HG02759 (cell line): Measurements from ENCODE around the gene SLC43A1.
"Not testable (repeated sequence)": the region's sequence is repeated elsewhere in the genome, so short reads cannot be mapped to it uniquely, and the experiment has no call there.

ENCODE experiments used
- ATAC-seq: cut with Tn5 transposase; IDR thresholded peaks from one replicate; pipeline ENCODE4 v1.9.1; 2021; ENCODE audit warnings: mild to moderate bottlenecking, moderate library complexity; ENCODE audit not compliant: unreplicated experiment

SLC43A1 gene

DNA sequence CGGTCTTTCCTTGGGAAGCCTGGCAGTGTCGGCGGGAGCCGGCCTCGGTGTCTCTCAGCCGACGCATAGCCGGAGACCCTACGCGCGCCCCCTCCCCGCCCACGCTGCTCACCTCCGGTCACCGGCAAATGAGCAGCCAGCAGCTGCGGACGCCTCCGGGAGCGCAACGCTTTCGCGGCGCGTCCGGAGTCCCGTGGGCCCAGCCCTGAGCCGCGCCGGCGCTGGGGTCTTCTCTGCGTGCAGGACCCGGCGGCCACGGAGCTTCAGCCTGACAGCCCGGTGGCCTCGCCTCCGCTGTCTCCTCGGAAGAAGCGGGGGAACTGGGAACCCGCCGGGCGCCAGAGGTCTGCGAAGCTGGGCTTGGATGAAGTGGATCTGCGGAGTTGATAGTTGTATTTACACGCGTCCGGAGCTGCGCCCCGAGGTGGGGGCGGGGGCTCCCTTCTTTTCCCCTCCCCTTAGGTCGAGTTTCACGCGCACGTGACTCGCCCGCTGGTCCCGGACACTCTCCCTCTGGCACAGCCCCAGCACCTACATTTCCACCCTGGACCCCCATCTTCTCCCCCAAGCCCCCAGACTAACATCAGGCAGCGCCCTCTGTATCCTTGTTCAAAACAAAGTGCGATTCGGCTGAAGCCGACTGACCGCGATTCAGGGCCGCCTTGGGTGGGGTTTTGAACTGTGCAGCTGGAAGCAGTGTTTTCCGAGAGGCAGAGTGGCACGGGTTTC is at the start of gene SLC43A1:
SLC43A1 (minus strand) TSS at position 371 of the 729 bp plus-strand sequence. CDS start 1,591 bp downstream, outside the sequence.
- peak; percentile 49 for ATAC-seq

DNA sequence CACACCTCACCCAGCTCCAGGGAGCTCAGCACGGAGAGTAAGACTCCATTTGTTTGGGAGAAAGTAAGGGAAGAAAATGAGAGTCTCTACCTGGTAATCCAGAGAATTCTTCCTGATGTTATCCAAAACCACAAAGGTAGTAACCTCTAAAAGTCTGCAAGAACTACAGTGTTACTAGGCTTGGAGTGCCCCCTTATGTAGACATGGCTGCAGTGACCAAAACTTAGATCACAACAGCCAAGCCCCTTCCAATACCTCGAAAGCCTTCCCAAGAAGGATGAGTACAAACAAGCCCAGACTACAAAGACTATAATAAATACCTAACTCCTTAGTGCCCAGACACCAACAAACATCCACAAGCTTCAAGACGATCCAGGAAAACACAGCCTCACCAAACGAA is 47.1 kb upstream of the SLC43A1 start:
- no peak for ATAC-seq

DNA sequence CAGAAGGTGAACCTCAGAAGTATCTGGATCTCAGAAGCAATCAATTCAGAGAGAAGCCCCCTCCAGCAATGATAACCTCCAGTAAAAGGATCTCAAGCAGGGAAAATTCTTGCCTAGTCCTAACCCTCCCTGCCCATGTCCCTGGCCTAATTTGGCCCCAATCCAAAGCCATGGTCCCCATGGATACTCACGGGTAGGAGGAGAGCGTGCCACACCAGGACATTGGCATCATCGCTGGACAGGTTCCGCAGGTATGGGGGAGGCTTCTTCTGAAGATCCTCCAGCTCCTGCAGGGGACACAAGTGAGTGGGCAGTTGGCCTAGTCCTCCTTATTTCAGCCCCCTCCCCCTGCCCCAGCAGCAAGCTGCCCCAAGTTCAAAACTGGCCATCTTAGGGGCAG is 44.6 kb upstream of the SLC43A1 start:
- ATAC-seq, result no peak

DNA sequence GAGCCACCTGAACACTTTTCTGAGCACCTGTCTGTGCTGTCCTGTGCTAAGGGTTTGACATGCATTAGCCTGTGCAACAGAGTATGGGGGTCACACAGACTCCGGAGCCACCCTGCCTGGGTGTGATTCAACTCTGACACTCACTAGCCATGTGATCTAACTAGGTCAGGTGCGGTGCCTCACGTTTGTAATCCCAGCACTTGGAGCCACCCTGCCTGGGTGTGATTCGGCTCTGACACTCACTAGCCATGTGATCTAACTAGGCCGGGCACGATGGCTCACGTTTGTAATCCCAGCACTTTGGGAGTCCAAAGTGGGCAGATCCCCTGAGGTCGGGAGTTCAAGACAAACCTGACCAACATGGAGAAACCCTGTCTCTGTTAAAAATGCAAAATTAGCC is 40.5 kb upstream of the SLC43A1 start:
- ATAC-seq, result no peak

DNA sequence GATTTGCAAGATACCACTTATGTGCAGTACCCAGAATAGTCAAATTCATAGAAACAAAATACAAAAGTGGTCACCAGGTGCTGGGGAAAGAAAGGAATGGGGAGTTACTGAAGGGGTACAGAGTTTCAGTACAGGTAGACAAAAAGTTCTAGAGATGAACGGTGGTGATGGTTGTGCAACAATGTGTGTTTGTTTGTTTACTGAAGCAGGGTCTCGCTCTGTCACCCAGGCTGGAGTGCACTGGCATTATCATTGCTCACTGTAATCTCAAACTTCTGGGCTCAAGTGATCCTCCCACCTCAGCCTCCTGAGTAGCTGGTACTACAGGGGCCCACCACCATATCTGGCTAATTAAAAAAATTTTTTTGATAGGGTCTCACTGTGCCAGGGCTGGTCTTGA is 39.9 kb upstream of the SLC43A1 start:
- no peak for ATAC-seq

DNA sequence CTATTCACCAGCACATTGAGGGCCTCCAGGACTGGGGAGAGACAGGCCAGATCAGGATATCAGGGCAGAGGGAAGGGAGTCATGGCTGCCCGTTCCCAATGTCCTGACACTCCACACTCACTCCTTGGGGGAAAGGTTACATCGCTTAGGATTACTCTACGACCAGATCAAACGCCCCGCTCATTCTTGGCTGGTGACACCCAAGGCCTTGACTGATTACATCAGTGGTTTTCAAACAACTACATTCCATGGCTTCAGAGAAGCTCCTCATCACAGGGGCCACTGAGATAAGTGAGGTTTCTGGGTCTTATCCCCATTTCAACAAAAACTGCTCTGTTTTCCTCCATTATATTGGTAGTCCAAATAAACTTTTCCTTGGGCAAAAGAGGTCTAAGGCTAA is 37.0 kb upstream of the SLC43A1 start:
- ATAC-seq, result no peak

DNA sequence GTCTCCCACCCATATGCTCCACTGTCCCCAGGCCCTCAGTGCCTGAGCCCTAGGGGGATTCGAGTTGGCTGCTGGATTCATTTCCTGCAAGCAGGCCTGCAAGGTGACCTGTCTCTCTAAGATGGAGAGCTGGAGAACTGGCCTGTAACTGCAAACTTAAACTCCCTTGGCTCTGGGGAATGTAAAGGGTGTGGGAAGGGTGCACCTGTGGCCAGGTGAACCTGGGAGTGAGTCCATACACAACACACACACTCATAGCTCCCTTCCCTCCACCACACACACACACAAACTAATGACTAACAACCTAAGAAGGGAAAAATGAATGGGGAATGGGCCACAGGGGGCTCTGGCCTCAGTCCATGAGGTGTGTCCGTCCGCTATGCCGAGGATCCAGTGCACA is 36.4 kb upstream of the SLC43A1 start:
- no peak for ATAC-seq

DNA sequence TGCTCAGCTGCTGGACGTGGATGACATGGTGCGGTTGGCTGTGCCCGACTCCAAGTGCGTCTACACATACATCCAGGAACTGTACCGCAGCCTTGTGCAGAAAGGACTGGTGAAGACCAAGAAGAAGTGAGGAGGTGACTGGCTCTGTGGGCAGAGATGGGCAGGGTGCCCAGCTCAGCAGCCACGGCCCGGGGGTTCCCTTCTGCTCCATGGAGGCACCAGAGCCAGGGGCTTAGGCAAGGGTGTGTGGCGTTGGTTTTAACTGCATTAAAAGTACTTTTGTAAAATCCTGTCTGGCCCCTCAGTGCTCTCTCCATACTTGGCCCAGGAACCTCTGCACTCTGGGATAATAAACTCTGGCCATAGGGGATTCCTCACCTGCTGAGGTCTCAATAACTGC is 34.5 kb upstream of the SLC43A1 start:
- ATAC-seq, result no peak

DNA sequence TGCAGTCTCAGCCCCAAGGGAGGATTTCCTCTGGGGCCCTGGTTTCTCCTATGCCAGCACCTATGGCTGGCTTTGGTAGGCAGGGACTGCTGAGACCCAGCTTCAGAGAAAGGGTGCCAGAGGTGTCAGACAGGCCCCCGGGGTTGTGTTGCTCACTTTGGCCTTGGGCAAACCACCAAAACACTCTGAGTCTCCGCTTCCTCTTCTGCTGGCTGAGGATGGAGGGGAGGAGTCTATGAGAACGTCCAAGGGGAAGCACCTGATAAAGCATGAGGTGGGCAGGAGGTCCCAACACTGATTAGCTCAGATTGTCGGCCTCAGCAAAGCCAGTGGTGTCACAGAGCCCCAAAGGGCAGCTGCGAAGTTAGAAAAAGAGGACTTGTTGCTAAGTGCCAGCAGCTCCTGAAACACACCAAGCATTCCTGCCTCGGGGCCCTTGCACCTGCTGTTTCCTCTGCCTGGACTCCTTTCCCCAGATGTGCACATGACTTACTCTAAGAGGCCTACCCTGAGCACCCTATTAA is 32.4 kb upstream of the SLC43A1 start:
- peak; percentile 83 for ATAC-seq

DNA sequence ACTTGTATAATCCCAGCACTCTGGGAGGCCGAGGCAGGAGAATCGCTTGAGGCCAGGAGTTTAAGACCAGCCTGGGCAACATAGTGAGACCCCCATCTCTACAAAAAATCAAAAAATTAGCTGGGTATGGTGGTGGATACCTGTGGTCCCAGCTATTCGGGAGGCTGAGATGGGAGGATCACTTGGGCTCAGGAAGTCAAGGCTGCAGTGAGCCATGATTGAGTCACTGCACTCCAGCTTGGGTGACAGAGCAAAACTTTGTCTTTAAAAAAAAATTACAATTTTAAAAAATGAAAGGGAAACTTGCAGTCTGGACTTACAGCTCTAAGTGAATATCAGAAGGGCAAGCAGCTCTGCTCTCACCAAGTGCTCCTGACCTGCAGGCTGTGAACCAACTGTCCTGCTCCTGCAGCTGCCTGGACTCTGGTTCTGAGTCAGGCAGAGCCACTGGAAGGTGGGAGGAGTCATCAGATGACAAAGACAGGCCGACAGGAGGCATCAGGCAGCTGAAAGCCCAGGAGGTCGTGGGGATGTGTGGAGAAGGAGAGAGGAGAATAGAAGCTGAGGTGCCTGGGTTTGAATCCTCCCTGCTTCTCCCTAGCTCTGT is 31.5 kb upstream of the SLC43A1 start:
- peak; percentile 75 for ATAC-seq

DNA sequence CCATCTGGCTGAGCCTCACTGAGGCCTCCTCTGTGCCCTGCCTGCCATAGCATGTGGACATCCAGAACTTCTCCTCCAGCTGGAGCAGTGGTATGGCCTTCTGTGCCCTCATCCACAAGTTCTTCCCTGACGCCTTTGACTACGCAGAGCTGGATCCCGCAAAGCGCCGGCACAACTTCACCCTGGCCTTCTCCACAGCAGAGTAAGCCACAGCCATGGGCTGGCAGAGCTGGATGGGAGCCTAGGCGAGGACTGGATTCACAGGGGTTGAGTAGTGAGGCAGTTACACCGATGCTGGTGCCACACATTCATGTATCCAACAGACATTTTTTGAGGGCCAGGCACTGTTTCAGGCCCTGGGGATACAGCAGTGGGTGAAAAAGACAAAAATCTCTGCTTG is 30.9 kb upstream of the SLC43A1 start:
- no peak for ATAC-seq

DNA sequence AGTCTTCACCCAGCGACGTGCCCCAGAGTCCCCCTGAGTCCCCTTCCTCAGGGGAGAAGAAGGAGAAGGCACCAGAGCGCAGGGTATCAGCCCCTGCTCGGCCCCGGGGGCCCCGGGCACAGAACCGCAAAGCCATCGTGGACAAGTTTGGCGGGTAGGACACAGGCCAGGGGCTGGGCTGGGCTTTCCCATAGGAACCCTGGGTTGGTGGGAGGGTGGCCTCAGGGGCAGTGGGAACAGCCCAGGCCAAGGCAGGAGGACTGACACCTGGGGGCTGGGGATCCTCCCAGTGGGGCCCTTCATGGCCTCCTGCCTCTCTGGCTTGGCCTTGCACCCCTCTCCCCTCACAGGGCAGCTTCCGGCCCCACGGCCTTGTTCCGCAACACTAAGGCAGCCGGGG is 30.4 kb upstream of the SLC43A1 start:
- no peak for ATAC-seq

DNA sequence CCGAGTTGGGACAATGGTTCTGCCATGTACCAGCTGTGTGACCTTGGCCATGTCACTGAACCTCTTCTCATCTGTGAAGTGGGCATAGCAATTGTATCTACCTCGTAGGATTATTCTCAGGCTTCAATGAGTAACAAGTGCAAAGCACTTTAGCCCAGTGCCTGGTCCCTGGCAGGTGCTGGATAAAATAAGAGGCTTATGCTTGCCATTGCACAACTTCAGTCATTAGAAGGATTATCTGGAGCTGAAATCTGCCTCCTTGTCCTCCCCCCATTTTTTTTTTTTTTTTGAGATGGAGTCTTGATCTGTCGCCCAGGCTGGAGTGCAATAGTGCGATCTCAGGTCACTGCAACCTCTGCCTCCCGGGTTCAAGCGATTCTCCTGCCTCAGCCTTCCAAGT is 29.1 kb upstream of the SLC43A1 start:
- no peak for ATAC-seq

DNA sequence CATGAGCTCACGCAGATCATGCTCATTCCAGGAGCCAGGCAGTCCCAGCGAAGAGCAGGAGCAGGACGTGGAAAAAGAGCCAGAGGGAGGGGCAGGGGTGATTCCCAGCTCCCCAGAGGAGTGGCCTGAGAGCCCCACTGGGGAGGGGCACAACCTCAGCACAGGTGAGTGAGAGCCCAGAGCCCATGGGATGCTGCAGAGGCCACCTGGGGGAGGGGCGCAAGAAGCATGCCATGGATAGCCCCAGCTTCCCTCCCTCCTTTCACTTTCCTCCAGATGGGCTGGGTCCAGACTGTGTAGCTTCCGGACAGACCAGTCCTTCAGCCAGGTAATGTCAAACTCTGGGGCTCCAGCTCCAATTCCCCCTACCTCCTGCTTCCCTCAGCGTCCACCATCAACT is 28.1 kb upstream of the SLC43A1 start:
- no peak for ATAC-seq

DNA sequence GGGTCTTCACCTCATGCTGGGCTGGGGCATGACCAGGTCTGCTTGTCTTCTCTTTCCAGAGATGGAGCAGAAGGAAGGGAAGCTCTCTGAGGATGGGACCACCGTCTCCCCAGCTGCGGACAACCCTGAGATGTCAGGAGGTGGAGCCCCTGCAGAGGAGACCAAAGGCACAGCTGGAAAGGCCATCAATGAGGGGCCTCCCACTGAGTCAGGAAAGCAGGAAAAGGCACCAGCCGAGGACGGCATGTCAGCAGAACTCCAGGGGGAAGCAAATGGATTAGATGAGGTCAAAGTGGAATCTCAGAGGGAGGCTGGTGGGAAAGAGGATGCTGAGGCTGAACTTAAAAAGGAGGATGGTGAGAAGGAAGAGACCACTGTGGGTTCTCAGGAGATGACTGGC is 27.1 kb upstream of the SLC43A1 start:
- ATAC-seq, result no peak

DNA sequence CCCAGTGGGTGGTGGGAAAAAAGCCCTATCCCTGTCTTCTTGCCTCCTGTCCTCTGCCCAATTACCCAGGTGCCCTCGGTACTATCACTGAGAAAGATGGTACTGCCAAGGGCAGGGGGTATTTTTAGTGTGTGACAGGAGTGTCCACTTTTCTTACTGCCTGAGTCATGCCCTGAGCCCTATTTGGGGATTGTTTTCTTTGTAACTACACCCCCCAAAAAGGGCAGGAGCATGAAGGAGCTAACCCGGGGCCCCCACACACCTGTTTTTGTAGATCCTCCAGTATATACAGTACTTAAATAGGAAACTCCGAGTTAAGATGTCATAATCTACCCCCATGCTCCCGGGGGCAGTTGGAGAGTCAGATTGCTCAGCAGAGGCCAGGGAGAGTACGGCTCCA is 25.7 kb upstream of the SLC43A1 start:
- no peak for ATAC-seq

DNA sequence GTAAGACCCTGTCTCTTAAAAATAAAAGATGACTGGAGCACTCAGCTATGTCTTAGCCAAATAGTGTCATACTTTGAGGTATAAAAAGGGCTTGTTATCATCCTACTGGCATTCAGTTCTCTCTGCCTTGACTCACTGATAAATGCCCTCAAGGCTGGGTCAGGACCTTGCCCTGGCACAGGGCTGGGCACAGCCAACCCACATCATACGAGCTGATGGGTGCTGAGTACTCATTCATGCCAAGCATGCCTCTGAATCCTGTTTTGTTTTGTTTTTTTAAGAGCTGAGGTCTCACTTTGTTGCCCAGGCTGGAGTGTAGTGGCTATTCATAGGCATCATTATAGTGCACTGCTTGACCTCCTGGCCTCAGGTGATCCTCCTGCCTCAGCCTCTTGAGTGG is 23.8 kb upstream of the SLC43A1 start:
- ATAC-seq, result no peak

DNA sequence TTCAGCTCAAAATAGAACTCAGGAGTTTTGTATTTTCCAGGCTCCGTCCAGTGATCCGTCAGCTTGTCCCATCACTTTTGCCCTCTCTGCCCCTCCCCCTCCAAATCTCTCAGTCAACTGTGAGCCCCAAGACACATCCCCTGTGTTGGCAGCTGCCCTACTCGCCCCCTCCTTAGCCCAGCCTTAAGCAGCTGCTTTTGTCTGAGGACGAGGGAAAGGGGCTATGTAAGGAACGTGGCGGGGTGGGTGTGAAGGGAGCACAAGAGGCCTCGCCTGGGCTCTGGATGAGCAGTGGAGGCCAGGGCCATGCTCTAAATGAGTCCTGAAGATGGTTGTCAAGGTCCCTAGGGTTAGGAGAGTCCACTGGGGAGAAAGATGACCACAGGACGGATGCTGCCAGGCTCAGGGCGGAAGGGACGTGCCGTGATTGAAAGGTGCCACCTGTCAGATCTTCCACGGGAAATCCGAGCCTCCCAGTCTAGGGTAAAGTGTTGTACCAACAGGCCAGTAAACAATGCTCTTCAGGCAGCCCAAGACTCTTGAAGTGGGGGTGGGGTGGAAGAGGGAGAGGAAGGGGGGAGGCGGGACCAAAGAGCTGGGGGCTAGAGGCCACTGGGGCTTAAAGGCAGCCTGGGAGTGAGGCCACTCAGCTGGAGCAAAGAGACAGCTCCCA is 21.6 kb upstream of the SLC43A1 start, which contains the start of gene SMTNL1:
SMTNL1 (plus strand) TSS at position 649 of the 673 bp plus-strand sequence. CDS start 5,048 bp downstream, outside the sequence.
- ATAC-seq, result no peak

DNA sequence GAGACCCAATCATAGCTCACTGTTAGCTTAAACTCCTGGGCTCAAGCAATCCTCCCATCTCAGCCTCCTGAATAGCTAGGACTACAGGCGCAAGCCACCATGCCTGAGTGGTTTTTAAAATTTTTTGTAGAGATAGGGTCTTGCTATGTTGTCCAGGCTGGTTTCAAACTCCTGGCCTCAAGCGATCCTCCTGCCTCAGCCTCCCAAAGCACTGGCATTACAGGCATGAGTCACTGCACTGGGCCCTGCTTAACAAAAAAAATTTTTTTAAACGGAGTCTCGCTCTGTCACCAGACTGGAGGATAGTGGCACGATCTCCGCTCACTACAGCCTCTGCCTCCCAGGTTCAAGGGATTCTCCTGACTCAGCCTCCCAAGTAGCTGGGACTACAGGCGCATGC is 18.9 kb upstream of the SLC43A1 start:
- ATAC-seq, result not testable (repeated sequence)

DNA sequence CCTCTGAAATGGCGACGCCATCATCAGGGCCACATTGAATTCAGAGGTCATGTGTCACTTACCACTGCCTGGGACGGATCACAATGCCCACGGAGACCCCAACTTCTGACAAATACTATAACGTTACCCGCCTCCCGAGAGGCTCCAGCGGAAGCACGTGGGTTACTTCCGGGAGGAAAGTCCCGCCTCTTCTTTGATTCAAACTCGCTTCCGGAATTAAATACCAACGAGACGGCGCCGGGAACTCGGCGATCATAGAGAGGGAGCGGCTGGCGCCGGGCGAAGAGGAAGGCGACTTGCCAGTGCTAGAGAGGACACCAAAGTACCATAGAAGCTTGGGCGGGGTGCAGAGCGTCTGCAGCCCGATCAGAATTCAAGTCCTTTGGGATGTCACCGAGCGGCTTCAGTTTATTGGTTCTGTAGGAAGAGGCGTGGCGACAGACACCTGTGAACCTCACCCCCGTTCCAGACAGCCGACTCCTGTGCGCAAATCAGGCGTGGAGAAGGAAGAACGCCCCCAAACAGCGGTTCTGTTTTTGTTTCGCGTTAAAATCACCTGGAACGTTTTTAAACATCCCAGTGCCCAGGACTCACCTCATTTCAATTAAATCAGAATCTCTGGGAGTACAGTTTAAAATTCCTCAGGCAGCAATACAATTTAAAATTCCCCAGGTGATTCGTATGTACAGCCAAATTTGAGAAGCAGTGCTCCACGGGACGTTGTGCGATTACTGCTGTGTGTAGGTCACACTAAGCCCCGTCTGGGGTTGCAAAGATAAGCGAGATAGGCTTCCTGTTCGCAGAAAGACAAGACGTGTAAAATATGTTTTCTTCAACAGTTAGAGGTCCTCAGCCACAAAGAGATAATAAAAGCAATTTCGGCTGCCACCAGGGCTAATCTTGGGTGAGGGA is 15.3 kb upstream of the SLC43A1 start, which contains the start of gene TIMM10:
TIMM10 (minus strand) TSS at position 159 of the 912 bp plus-strand sequence. CDS start 565 bp downstream, outside the sequence.
- ATAC-seq, result peak; percentile 98

DNA sequence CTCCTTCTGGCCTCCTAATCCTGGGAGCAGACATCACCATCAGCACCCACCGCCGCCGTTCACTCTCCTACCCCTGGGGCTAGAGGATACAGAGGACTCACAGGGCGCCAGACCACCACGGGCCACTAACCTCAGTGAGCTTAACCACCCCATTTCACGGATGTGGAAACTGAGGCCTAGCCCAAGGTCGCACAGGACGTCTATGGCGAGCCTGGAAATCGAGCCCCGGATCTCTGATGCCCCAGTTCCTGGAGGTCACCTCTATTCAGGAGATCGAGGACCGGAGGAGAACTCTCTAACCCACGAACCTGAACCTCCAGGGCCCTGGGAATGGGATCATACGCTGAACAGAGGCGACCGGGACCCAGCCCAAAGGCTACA is 14.7 kb upstream of the SLC43A1 start:
- no peak for ATAC-seq
